Thymus (tissue), 11 donors: ENCODE results near the gene KIR2DL1. TPM values are rescaled to one million over a fixed set of nuclear protein-coding genes. Genes with fewer than 3 reads are reported as not detected.
"Not testable (repeated sequence)": the region's sequence is repeated elsewhere in the genome, so short reads cannot be mapped to it uniquely, and the experiment has no call there.

Experiments
- DNase-seq, 9 donors: peaks; one replicate each; pipeline ENCODE4 v3.0.0-alpha.2; 2013; ENCODE audit warnings: low spot score in 9 of 9, low read depth in 6 of 9, missing footprints in 1 of 9
- H3K27ac ChIP-seq, 2 donors: one replicate each; pipeline ENCODE4 v1.5.1; 2013; ENCODE audit warnings: control low read depth in 1 of 2, low read depth in 1 of 2, low read length in 1 of 2, mild to moderate bottlenecking in 1 of 2, moderate library complexity in 1 of 2
- H3K27me3 ChIP-seq, 2 donors: one replicate each; pipeline ENCODE4 v1.5.1; 2013; ENCODE audit warnings: low read length in 1 of 2; ENCODE audit not compliant: control insufficient read depth in 2 of 2, insufficient read depth in 1 of 2
- H3K36me3 ChIP-seq, 2 donors: one replicate each; pipeline ENCODE4 v1.5.1; 2013; ENCODE audit warnings: low read length in 1 of 2, mild to moderate bottlenecking in 1 of 2, moderate library complexity in 1 of 2; ENCODE audit not compliant: control insufficient read depth in 2 of 2, insufficient read depth in 2 of 2
- H3K4me1 ChIP-seq, 2 donors: one replicate each; pipeline ENCODE4 v1.5.1; 2013; ENCODE audit warnings: low read length in 2 of 2; ENCODE audit not compliant: control insufficient read depth in 2 of 2, insufficient read depth in 2 of 2
- H3K4me3 ChIP-seq, 2 donors: one replicate each; pipeline ENCODE4 v1.5.1; 2013; ENCODE audit warnings: low read length in 2 of 2, control low read depth in 1 of 2, mild to moderate bottlenecking in 1 of 2
- H3K9me3 ChIP-seq, 2 donors: one replicate each; pipeline ENCODE4 v1.5.1; 2013; ENCODE audit warnings: low read length in 1 of 2, mild to moderate bottlenecking in 1 of 2; ENCODE audit not compliant: control insufficient read depth in 2 of 2, insufficient read depth in 1 of 2
- WGBS: extraction: QIAGEN DNeasy Blood & Tissue Kit; methylation state at CpG from one replicate; pipeline ENCODE4 v1.1.7; 2013; 5-methylcytosine and 5-hydroxymethylcytosine counted together
- polyA plus RNA-seq: library from polyadenylated mRNA; stranded (reverse); fragments of 200-250 nt; gene quantifications from one replicate; pipeline ENCODE4 v1.2.3, GENCODE V29; 2013
- total RNA-seq: library from RNA; stranded (reverse); fragments of 120-200 nt; gene quantifications from one replicate; pipeline ENCODE4 v1.2.4, GENCODE V29; 2013
- donor health status: healthy.

Gene KIR2DL1
- total and polyA plus RNA-seq, 2 donors, result 0.05 TPM; not detected in 1

DNA sequence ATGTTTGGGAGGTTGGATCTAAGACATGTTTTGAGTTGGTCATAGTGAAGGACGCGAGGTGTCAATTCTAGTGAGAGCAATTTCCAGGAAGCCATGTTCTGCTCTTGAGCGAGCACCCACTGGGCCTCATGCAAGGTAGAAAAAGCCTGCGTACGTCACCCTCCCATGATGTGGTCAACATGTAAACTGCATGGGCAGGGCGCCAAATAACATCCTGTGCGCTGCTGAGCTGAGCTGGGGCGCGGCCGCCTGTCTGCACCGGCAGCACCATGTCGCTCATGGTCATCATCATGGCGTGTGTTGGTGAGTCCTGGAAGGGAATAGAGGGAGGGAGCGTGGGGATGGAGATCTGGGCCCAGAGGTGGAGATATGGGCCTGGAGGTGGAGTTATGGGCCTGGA lies 62.9 kb downstream of the KIR2DL1 start, which contains the start of gene KIR2DS4:
KIR2DS4 (plus strand) TSS at position 181 of the 400 bp plus-strand sequence.
- not testable (repeated sequence) for DNase-seq, H3K4me1 ChIP-seq, H3K9me3 ChIP-seq, H3K27ac ChIP-seq, H3K27me3 ChIP-seq, H3K36me3 ChIP-seq, H3K4me3 ChIP-seq
- 95% methylated on average over 14 of the region's 14 CpGs for WGBS

Other genes starting within 250 kb of the KIR2DL1 start
- gene LILRA2, start 196.0 kb upstream of the KIR2DL1 start, total RNA-seq, result 1.3 TPM
- 3.2 TPM for gene LILRA2, start 196.0 kb upstream of the KIR2DL1 start, polyA plus RNA-seq
- gene LILRA1, start 176.2 kb upstream of the KIR2DL1 start, total RNA-seq, result 0.33 TPM
- gene LILRA1, start 176.2 kb upstream of the KIR2DL1 start, polyA plus RNA-seq, result 0.32 TPM
- 0.94 TPM for gene LILRB1, start 139.3 kb upstream of the KIR2DL1 start, total RNA-seq
- 5.8 TPM for gene LILRB1, start 139.3 kb upstream of the KIR2DL1 start, polyA plus RNA-seq
- 4.2 TPM for gene LILRB4, start 106.8 kb upstream of the KIR2DL1 start, total RNA-seq
- 14.4 TPM for gene LILRB4, start 106.8 kb upstream of the KIR2DL1 start, polyA plus RNA-seq
- gene KIR3DL3, start 45.4 kb upstream of the KIR2DL1 start, total RNA-seq, result not detected
- 0.05 TPM for gene KIR3DL3, start 45.4 kb upstream of the KIR2DL1 start, polyA plus RNA-seq
- not detected for gene KIR2DL3, start 31.3 kb upstream of the KIR2DL1 start, total RNA-seq
- gene KIR2DL3, start 31.3 kb upstream of the KIR2DL1 start, polyA plus RNA-seq, result 0.05 TPM
- gene KIR2DL4, start 33.8 kb downstream of the KIR2DL1 start, total RNA-seq, result not detected
- gene KIR2DL4, start 33.8 kb downstream of the KIR2DL1 start, polyA plus RNA-seq, result 0.16 TPM
- gene KIR3DL1, start 46.7 kb downstream of the KIR2DL1 start, total RNA-seq, result not detected
- gene KIR3DL1, start 46.7 kb downstream of the KIR2DL1 start, polyA plus RNA-seq, result 0.02 TPM
- not detected for gene KIR2DS4, start 62.9 kb downstream of the KIR2DL1 start, total RNA-seq
- gene KIR2DS4, start 62.9 kb downstream of the KIR2DL1 start, polyA plus RNA-seq, result 0.07 TPM
- not detected for gene KIR3DL2, start 80.7 kb downstream of the KIR2DL1 start, total RNA-seq
- gene KIR3DL2, start 80.7 kb downstream of the KIR2DL1 start, polyA plus RNA-seq, result 0.21 TPM
- gene FCAR, start 104.4 kb downstream of the KIR2DL1 start, total RNA-seq, result 0.71 TPM
- gene FCAR, start 104.4 kb downstream of the KIR2DL1 start, polyA plus RNA-seq, result 0.32 TPM
- gene NCR1, start 136.4 kb downstream of the KIR2DL1 start, total RNA-seq, result 0.52 TPM
- gene NCR1, start 136.4 kb downstream of the KIR2DL1 start, polyA plus RNA-seq, result 0.46 TPM
- 0.19 TPM for gene NLRP7, start 177.7 kb downstream of the KIR2DL1 start, total RNA-seq
- gene NLRP7, start 177.7 kb downstream of the KIR2DL1 start, polyA plus RNA-seq, result 0.18 TPM
- gene NLRP2, start 196.6 kb downstream of the KIR2DL1 start, total RNA-seq, result 9.8 TPM
- gene NLRP2, start 196.6 kb downstream of the KIR2DL1 start, polyA plus RNA-seq, result 9.2 TPM